Stimulated activated effector memory CD8-positive, alpha-beta T cell treated with anti-CD3 and anti-CD28 coated beads, Interleukin-12 subunit alpha, Interleukin-12 subunit beta, amount 100 ng/mL, for 72 hours (primary cell): Measurements from ENCODE around the gene GLRX.

Experiments used
- ATAC-seq: fragments of 150-1000 bp; cut with Tn5 transposase; 2 replicates; pipeline ENCODE4 v1.10.0; 2021
- DNase-seq, 2 donors: peaks; one replicate each; pipeline ENCODE4 v3.0.0; 2021 to 2022; ENCODE audit warnings: low spot score in 2 of 2
- H3K27ac Mint-ChIP-seq: one replicate; pipeline ENCODE4 v1.8.0; 2022; ENCODE audit warnings: mild to moderate bottlenecking, mixed read lengths
- H3K36me3 Mint-ChIP-seq: one replicate; pipeline ENCODE4 v1.8.0; 2022; ENCODE audit warnings: mild to moderate bottlenecking, mixed read lengths
- H3K4me1 Mint-ChIP-seq: one replicate; pipeline ENCODE4 v1.8.0; 2022; ENCODE audit warnings: mixed read lengths
- H3K4me3 Mint-ChIP-seq: one replicate; pipeline ENCODE4 v1.8.0; 2022; ENCODE audit warnings: mild to moderate bottlenecking, mixed read lengths
- H3K9me3 Mint-ChIP-seq: one replicate; pipeline ENCODE4 v1.8.0; 2022; ENCODE audit warnings: mixed read lengths

GLRX gene

DNA sequence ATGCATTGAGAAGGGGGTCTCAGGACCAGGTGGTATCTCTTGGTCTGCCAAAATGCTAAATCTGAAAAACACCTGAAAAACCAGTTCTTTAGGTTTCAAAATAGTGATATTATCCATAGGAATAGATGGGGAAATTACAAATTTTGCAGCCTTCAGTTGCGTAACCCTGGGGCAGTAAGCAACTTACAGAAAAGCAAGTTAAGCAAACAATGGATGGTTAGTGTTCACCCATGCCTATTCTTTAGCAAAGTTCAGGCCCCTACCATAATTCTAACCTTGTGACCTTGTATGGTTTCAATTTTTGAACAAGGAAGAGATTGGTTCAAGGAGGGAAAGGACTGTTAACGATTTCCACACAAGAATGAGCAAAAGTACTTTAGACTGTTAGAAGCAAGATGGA, 24.5 kb downstream of the GLRX start:
- Mint-ChIP-seq H3K36me3 (no peaks in the 10 kb centered on the region), H3K9me3 (no peaks in the 10 kb centered on the region), H3K27ac (no peak overlapping the region), H3K4me1 (no peaks in the 10 kb centered on the region), H3K4me3 (no peak overlapping the region)
- DNase-seq = no peak
- ATAC-seq = no peak

DNA sequence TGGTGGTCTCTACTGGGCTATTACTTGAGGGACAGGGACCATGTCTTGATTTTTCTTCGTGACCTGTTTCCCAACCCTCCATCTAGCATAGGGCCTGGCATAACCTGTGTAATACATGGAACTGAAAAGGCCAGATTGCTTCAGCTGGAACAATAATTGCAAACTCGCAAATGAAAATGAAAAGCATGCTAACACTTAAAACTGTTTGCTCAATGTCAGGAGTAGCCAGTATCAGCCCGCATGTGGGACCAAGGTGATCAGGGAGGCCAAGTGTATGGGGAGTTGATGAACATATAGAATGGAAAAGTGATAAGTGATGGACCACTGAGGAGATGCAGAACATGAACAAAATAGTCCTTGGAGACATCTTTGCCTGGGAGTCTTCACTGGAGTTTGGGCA, 25.2 kb downstream of the GLRX start:
- DNase-seq (no peak), ATAC-seq (no peak)
- Mint-ChIP-seq H3K9me3 (no peaks in the 10 kb centered on the region), H3K4me3 (no peak overlapping the region), H3K36me3 (no peaks in the 10 kb centered on the region), H3K27ac (no peak overlapping the region), H3K4me1 (no peaks in the 10 kb centered on the region)

GRCh38 chr5:95794070-95794516, 28.4 kb downstream of the GLRX start:
- Mint-ChIP-seq H3K4me3 (no peak overlapping the region), H3K9me3 (no peaks in the 10 kb centered on the region), H3K36me3 (no peaks in the 10 kb centered on the region), H3K4me1 (no peaks in the 10 kb centered on the region), H3K27ac (no peak overlapping the region)
- no peak for ATAC-seq
- DNase-seq = no peak

- no peak overlapping the region for H3K27ac Mint-ChIP-seq
- no peak overlapping the region for H3K4me3 Mint-ChIP-seq
- ATAC-seq (no peak), DNase-seq (no peak)
- H3K9me3 Mint-ChIP-seq = no peaks in the 10 kb centered on the region
- H3K4me1 Mint-ChIP-seq = no peaks in the 10 kb centered on the region
- H3K36me3 Mint-ChIP-seq = no peaks in the 10 kb centered on the region
Observed at GRCh38 chr5:95791751-95792150, 30.8 kb downstream of the GLRX start.

GRCh38 chr5:95788493-95788892, 34.0 kb downstream of the GLRX start:
- Mint-ChIP-seq H3K4me1 (no peaks in the 10 kb centered on the region), H3K27ac (no peak overlapping the region), H3K36me3 (no peaks in the 10 kb centered on the region), H3K4me3 (no peak overlapping the region), H3K9me3 (no peaks in the 10 kb centered on the region)
- ATAC-seq (no peak), DNase-seq (no peak)

DNA sequence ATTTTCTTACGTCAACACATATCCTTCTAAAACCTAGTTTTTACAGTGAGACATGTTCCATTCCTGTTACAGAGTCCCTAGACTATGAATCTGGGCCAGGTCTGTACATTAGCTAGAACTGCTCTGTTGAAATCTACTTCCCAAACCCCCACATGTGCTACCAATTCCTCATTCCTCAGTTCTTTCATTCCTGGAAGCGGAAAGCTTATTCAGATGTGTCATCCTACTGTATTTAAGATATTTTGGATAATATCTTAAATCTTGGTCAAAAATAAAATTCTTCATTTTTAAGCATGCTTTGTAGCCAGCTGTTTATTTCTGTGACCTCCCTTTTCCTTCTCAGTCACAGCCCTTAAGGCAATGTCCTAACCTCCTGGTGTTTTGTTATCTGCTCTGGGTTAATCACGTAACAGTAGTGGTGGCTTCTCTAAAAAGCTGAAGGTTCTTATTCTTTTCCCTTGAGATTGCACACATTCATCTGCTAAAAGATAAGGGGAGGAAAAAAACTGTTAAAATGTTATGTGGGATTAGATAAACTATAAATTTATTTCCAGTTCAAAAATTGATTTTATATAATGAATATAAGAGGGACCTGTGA, 35.6 kb downstream of the GLRX start:
- no peak overlapping the region for H3K4me3 Mint-ChIP-seq
- DNase-seq (no peak), ATAC-seq (no peak)
- H3K4me1 Mint-ChIP-seq = no peaks in the 10 kb centered on the region
- H3K36me3 Mint-ChIP-seq = no peaks in the 10 kb centered on the region
- H3K9me3 Mint-ChIP-seq = no peaks in the 10 kb centered on the region
- no peak overlapping the region for H3K27ac Mint-ChIP-seq

GRCh38 chr5:95784514-95785302, 37.8 kb downstream of the GLRX start:
- no peaks in the 10 kb centered on the region for H3K9me3 Mint-ChIP-seq
- DNase-seq (no peak), ATAC-seq (no peak)
- H3K4me1 Mint-ChIP-seq = peaks cover 8% of the 10 kb centered on the region
- H3K27ac Mint-ChIP-seq = no peak overlapping the region
- no peak overlapping the region for H3K4me3 Mint-ChIP-seq
- no peaks in the 10 kb centered on the region for H3K36me3 Mint-ChIP-seq

- Mint-ChIP-seq H3K9me3 (no peaks in the 10 kb centered on the region), H3K36me3 (no peaks in the 10 kb centered on the region), H3K4me1 (peaks cover 14% of the 10 kb centered on the region), H3K4me3 (no peak overlapping the region), H3K27ac (no peak overlapping the region)
- DNase-seq = no peak
- ATAC-seq = no peak
Observed at GRCh38 chr5:95783661-95784060, 38.9 kb downstream of the GLRX start.

- H3K27ac Mint-ChIP-seq = no peak overlapping the region
- no peaks in the 10 kb centered on the region for H3K36me3 Mint-ChIP-seq
- H3K4me3 Mint-ChIP-seq = no peak overlapping the region
- no peak for ATAC-seq
- no peak for DNase-seq
- H3K4me1 Mint-ChIP-seq = peaks cover 14% of the 10 kb centered on the region
- H3K9me3 Mint-ChIP-seq = no peaks in the 10 kb centered on the region
Observed at GRCh38 chr5:95782181-95782580, 40.3 kb downstream of the GLRX start.

DNA sequence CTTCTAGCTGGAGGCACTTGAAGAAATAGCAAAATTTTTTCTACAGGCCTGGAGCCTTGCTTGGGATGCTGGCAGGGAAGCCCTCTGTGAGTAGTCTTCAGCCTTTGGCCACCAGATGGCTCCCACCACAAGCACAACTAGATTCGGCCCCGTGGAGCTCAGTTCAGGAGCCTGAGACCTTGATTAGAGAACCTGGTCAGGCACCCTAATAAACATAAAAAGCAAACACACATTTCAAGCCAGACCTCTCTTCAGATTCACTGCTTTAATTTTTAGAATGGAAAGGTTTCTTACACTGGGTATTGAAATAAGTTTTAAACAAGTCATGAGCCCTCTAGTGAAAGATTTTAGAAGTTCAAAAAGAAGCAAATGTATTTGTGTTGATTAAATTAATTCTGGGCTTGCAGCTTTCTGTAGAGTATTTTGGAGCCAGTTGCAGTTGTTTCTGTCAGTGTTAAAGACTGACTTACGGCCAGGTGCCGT, 41.4 kb downstream of the GLRX start:
- ATAC-seq = peak; percentile 97
- Mint-ChIP-seq H3K4me1 (peaks cover 14% of the 10 kb centered on the region), H3K4me3 (no peak overlapping the region), H3K27ac (peak overlapping the region; percentile 23), H3K9me3 (no peaks in the 10 kb centered on the region), H3K36me3 (no peaks in the 10 kb centered on the region)
- peak; percentile 56 to 76 for DNase-seq

- Mint-ChIP-seq H3K27ac (peak overlapping the region; percentile 23), H3K4me3 (no peak overlapping the region)
Observed at GRCh38 chr5:95780597-95780996, 41.9 kb downstream of the GLRX start.

GRCh38 chr5:95779611-95780010, 42.9 kb downstream of the GLRX start:
- ATAC-seq (no peak), DNase-seq (no peak)
- H3K4me1 Mint-ChIP-seq = peaks cover 14% of the 10 kb centered on the region
- H3K4me3 Mint-ChIP-seq = no peak overlapping the region
- H3K27ac Mint-ChIP-seq = no peak overlapping the region
- H3K36me3 Mint-ChIP-seq = no peaks in the 10 kb centered on the region
- H3K9me3 Mint-ChIP-seq = no peaks in the 10 kb centered on the region

More at GRCh38 chr5:95780597-95780996, 41.9 kb downstream of the GLRX start:
- no peak for DNase-seq
- ATAC-seq = no peak
- H3K4me1 Mint-ChIP-seq = peaks cover 14% of the 10 kb centered on the region
- H3K9me3 Mint-ChIP-seq = no peaks in the 10 kb centered on the region
- H3K36me3 Mint-ChIP-seq = no peaks in the 10 kb centered on the region

GRCh38 chr5:95778713-95779436, 43.7 kb downstream of the GLRX start:
- Mint-ChIP-seq H3K36me3 (no peaks in the 10 kb centered on the region), H3K27ac (no peak overlapping the region), H3K4me3 (no peak overlapping the region), H3K9me3 (no peaks in the 10 kb centered on the region), H3K4me1 (peaks cover 14% of the 10 kb centered on the region)
- DNase-seq (no peak), ATAC-seq (no peak)

- peaks cover 19% of the 10 kb centered on the region for H3K4me1 Mint-ChIP-seq
- no peak for ATAC-seq
- DNase-seq = no peak
- H3K9me3 Mint-ChIP-seq = no peaks in the 10 kb centered on the region
- no peak overlapping the region for H3K4me3 Mint-ChIP-seq
- no peaks in the 10 kb centered on the region for H3K36me3 Mint-ChIP-seq
- no peak overlapping the region for H3K27ac Mint-ChIP-seq
Observed at GRCh38 chr5:95777441-95777840, 45.1 kb downstream of the GLRX start.

- ATAC-seq (no peak), DNase-seq (no peak)
- Mint-ChIP-seq H3K9me3 (no peaks in the 10 kb centered on the region), H3K27ac (peak overlapping the region; percentile 48), H3K4me1 (peaks cover 5% of the 10 kb centered on the region), H3K36me3 (no peaks in the 10 kb centered on the region), H3K4me3 (no peak overlapping the region)
Observed at GRCh38 chr5:95773335-95774059, 49.0 kb downstream of the GLRX start.
